CD4-positive, alpha-beta T cell treated with Interleukin-17A for 4 hours (primary cell): ENCODE measurements around the gene SIGLEC15.
A peak's percentile ranks its signal among the peaks of the same experiment; 100 is the strongest.
"Not testable (repeated sequence)": the region's sequence is repeated elsewhere in the genome, so short reads cannot be mapped to it uniquely, and the experiment has no call there.

Source experiments
- DNase-seq: peaks from one replicate; pipeline ENCODE4 v3.0.0-alpha.2; 2020; ENCODE audit warnings: mixed read lengths

The SIGLEC15 gene

DNA sequence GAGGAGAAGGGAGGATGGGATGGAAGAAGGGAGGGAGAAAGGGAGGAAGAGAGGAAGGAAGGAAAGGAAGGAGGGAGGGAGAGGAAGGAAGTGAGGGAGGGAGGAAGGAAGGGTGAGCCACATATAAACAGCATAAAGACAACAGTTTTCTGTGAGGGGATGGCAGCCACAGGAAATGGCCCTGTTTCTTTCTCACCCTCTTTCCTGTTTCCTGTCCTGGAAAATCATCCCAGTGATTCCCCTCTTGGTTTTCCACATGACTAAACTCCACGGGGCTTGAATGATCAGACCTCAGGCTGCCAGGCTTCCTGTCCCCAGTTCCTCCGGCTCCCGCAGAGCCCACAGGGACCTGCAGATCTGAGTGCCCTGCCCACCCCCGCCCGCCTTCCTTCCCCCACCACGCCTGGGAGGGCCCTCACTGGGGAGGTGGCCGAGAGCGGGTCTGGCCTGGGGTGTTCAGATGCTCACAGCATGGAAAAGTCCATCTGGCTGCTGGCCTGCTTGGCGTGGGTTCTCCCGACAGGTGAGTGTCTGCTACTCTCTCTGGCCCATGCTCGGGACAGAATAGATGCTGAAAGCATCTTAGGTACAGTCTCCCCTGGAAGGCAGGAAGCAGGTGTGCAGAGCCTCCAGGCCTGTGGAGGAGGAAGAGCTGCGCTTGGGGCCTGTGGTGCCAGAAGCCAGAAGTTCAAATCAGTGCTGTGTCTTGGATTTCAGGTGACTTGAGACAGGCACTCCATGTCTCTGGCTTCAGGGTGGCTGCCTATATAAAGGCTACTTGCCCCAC lies at the start of gene SIGLEC15:
TSS of gene SIGLEC15 (plus strand) at position 418 of the 787 bp plus-strand sequence. CDS start at position 472, 54 bp downstream.
- no peak for DNase-seq

DNA sequence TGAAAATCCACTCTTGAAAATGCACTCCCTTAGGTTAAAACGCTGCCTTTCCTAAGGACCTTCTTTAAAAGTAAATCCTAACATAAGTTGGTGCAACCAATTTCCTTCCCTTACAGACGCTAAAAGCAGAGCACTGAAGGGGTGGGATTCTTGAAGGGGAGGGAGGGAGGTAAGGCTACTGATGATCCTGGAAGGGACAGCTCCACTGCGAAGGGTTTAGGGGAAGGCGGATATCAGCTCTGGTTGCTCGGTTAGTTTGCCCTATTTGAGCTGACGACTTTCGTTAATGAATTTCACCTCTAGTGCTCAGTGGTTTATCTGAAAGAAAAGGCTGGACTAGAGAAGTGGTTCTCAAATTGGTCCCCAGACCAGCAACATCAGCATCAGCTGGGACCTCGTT lies 49.7 kb upstream of the SIGLEC15 start:
- no peak for DNase-seq

- DNase-seq: no peak
These were observed 48.1 kb upstream of the SIGLEC15 start for GRCh38 chr18:45777393-45777792.

DNA sequence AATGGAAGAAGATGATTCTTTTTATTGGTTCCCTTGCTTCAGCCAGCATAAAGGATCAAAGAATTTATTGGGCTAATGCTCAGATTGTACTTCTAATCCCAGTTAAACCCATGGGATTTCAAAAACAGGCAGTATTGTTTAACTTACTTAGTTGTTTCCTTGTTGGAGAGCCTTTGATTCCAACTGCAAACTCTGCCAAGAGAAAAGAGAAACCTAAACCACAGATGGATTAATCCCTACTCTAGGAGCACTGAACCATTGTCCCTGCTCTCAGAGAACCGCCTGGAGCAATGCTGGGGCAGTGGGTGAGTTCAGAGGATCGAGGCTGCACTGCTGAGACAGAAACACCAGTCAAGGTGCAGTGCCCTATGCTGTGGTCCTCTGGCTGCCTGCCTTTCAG lies 44.9 kb upstream of the SIGLEC15 start:
- no peak for DNase-seq

GRCh38 chr18:45782662-45783061 lies 42.8 kb upstream of the SIGLEC15 start:
- DNase-seq: no peak

- DNase-seq: no peak
These were observed 42.1 kb upstream of the SIGLEC15 start for GRCh38 chr18:45783097-45784075.

- peak; percentile 9 for DNase-seq
These were observed 40.3 kb upstream of the SIGLEC15 start for GRCh38 chr18:45785134-45785533.

DNA sequence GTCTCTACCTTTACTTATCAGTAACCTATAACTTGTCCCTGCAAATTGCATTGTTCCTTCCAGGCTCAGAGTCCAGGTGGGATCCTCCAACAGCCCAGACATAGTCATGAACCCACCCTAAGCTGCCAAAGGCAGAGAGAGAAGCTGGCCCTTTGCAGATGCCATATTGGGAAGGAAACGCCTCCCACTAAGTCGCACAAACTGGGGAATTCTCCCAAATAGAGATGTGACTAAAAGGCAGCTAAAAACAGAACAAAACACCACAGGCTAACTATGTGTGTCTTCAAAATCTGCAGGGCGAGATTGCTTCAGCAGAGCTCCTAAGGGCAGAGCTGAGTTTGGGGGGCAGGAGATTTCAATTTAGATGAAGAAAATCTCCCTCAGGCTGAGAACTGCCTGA lies 38.5 kb upstream of the SIGLEC15 start:
- DNase-seq: no peak

- DNase-seq: no peak
These were observed 38.1 kb upstream of the SIGLEC15 start for GRCh38 chr18:45787346-45787745.

DNA sequence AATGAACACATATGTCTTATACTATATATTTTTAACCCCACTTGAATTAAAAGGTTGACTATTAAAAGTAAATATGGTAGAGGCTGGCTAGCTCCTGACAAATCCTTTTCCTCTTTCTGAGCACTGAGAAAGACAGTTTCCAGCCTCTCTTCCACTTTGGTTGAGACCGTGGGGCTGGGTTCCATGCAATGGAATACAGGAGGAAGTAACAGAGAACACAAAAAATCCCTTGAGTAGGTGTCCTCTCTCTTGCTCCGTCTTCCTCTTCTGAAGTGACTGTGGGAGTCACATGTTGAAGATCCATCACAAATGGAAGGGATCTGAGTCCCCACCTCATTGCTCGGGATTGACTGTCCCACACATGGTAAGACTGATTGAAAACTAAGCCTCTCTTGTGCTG lies 36.6 kb upstream of the SIGLEC15 start:
- no peak for DNase-seq

DNA sequence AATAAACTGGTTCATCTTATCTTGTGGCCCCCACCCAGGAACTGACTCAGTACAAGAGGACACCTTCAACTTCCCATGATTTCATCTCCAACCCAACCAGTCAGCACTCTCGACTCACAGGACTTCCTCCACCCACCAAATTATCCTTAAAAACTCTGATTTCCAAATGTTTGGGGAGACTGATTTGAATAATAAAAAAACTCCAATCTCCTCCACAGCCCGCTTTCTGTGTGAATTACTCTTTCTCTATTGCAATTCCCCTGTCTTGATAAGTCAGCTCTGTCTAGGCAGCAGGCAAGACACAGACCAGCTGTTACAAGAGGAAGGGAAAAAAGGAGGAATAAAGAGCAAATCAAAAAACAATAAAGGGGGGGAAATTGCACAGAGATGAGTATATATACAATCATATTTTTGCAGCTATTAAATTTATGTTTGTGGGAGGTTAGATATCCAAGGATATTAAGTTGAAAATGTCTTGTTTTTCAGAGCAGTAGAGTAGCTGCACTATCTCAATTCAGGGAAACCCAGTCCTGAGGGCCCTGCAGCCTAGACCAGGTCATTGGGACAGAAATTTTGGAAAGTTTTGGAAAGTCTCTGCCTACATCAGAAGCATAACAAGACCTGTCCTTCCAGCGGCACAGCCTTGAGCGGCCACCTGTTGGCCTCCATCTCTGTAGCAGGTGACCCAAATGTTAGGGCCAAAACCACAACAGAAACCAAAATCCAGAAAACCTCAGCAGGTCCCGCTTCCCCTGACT lies 32.8 kb upstream of the SIGLEC15 start:
- DNase-seq: no peak

- DNase-seq: no peak
These were observed 32.1 kb upstream of the SIGLEC15 start for GRCh38 chr18:45793264-45793965.

DNA sequence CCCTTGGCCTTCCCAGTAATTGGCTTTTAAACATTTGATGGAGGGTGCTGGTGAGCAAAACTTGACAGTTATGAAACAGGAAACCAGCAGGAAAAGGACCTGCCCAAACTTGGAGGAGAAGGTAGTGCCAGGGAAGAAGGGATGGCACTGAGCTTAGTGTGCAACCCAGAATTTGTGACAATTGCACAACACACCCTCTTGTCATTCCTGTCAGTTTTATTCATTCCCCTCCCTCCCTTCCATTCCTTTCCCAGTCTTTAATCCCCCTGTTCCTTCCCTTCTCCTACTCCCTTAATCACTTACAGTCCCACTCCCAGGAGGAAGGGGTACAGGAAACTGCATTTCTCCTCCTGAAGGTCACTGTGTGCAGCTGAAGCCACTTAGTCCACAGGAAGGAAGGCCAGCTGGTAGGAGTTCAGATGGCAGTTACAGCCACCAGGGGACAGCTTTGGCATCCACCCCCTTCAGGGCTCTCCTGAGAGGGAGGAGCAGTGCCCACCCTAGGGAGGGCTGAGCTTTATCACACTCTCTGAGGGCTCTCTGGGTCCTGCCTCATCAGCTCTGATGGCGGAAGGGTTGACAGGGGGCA lies 24.0 kb upstream of the SIGLEC15 start:
- no peak for DNase-seq

DNA sequence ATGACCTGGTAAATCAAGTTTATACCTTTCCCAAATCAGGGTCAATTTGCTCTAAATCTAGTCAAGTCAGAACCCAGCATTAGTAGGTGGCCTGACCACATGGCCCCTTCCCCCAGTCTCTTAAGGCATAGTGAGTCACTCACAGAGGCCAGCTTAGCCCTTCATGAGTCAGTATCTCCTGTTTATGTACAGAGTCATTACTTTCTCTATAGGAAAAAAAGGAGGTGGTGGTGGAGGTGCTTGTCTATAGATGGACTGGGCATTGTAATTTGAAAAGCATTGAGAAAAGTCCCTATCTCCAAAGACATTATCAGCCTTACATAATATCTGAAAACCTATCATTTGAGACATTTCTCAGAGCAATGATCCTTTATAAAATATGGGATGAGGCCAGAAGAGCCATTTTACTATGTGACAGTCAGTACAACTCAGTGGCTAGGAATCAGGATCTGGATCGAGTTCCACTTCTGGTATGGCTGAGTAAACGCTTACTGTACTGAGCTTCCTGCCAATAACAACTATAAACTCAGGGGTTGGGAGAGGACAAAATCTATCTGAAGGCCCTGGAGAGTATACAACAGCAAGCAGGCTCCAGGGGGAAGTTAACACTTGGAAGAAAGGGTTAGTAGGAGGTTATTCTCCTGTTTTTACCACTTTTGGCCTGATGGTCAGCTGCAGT lies 22.5 kb upstream of the SIGLEC15 start:
- no peak for DNase-seq

DNA sequence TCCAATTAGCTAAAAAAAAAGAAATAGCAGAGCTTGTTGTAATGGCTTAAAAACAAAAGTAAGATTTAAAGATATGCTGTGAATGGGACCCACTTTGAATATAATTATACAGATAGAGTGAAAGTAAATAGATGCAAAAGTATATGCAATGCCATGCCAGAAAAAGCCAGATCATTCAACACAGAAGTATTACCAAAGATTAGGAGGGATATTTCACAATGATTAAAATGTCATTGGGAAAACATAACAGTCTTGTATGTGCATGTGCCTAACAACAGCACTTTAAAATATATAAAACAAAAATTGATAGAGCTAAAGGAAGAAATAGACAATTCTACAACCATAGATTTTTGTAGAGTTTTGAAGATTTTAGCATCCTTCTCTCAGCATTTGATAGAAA lies 19.9 kb upstream of the SIGLEC15 start:
- DNase-seq: no peak

DNA sequence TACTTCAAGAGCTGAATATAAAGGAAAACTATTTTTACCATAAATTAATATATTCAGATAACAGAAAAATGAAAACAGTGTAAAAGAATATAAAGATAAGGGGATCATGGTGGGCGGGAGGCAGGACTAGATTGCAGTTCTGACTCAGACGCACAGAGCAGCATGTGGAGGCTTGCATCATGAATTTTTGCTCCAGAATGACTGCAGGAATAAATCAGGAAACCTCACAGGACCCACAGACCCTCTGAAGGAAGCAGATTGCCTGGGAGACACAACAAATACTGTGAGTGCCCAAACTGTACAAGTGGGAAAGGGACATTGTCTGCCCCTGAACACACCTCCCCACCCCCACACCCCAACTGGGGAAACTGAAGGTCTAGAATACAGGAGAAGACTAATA lies 19.2 kb upstream of the SIGLEC15 start:
- no peak for DNase-seq

DNA sequence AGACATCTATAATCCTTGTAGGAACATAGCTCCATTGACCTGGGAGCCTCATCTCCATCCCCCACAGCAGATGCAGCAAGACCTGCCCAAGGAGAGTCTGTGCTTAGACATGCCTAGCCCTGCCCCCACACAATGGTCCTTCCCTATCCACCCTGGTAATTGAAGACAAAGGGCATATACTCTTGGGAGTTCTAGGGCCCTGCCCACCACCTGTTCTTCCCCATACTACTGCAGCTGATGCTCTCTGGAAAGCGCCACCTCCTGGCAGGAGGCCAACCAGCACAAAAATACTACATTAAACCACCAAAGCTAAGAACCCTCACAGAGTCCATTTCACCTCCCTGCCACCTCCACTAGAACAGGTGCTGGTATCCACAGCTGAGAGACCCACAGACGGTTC lies 18.3 kb upstream of the SIGLEC15 start:
- peak; percentile 44 for DNase-seq

DNA sequence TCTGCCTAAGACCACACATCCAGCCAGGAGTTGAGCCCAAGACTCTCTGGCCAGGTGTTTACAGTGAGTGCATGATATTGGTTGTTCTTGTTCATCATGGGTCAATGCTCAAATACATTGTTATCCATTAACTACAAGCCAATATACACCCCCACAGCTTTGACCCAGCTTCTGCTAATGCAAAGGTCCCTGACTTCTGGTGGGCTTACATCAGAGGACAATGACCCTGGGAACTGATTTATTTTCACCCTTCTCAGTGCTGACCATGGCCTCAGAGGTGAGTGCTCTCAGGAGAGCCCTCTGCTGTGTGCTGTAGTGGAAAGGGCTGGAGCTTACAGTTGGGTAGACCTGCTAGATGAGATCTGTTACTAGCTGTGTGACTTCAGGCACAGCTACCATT lies 10.7 kb upstream of the SIGLEC15 start:
- not testable (repeated sequence) for DNase-seq

GRCh38 chr18:45817543-45817942 lies 7.9 kb upstream of the SIGLEC15 start:
- no peak for DNase-seq

- DNase-seq: not testable (repeated sequence)
These were observed 6.7 kb upstream of the SIGLEC15 start for GRCh38 chr18:45818765-45819164.

DNA sequence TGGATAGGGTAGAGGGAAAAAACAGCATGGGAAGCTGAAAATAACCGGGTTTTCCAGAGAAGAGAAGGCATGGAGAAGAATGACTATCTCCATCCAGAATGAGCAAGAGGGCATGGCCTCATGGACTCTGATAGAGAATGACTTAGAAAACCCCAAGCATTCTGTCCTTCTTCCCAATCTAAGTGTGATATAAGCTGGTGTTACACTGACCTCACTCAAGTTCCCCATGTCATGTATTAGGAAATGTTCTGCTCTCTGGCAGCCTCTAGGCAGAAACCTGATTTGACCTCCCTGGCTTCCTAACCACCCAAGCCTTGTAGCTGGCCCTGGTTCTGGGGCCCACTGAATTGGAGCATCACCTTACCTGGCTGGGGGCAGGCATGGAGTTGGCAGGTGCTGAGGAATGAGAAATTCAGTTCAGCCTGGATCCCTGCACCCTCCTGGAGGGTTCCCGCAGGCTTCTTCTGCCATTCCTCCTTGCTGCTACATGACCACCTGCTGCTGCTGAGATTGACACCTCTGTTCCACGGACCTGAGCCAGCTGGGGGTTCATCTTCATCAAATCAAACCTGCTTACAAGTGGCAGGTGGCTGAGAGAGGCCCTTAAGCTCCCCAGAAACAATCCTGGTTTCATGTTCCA lies 5.2 kb upstream of the SIGLEC15 start:
- no peak for DNase-seq
